Measurements from ENCODE around the gene LSM14A.

DNA sequence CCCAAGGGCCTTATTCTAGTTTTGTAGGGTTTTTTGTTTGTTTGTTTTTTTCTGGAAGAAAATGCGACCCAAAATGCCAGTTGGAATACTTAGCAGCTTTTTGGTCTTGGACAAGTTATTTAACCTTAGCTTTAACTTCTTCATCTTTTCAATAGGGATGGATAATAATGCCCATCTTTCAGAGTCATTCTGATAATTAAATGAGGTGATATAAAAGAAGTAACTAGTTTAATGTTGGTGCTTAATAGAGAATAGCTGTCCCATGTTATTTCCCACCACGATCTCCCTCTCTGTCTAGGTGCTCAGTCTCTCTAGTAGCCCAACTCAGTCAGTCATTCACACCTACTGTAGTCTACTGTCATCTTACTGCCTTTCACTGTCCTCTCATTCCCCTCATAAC is 8.0 kb downstream of the LSM14A start:
- TF ChIP-seq ZSCAN20 (CRISPR knock-in tag; IDR thresholded peaks at IDR 0.05) (no peak), CBX8 (IDR thresholded peaks at IDR 0.05) (no peak), POLR2A (IDR thresholded peaks at IDR 0.05; ENCODE audit: low read length) (no peak), ZFP36 (IDR thresholded peaks at IDR 0.05; ENCODE audit: borderline replicate concordance, partially characterized antibody) (no peak), SMC3 (IDR thresholded peaks at IDR 0.05) (no peak)

All from A549 (cell line).